H1 (cell line): ENCODE data around the gene LIMA1.

Experiments used
- ATF2 ChIP-seq: IDR thresholded peaks from 2 replicates; pipeline ENCODE4 v1.6.1; 2012; ENCODE audit warnings: low read length, inconsistent platforms
- ATF3 ChIP-seq: IDR thresholded peaks from 2 replicates; pipeline ENCODE4 v1.6.1; 2011; ENCODE audit warnings: low read depth, mild to moderate bottlenecking, low read length; ENCODE audit not compliant: insufficient read depth
- CBX8 ChIP-seq: fragments of 300-800, 300-1000 bp; sonication (generic); IDR thresholded peaks from 2 replicates; pipeline ENCODE4 v1.7.1; 2016; ENCODE audit warnings: low read depth, low read length, borderline replicate concordance
- CTCF ChIP-seq, 3 experiments: IDR thresholded peaks; 1 replicate in 2 of 3; 2 replicates in 1 of 3; pipeline versions ENCODE4 v1.5.1 to v1.6.1; 2011; ENCODE audit warnings: low read length in 3 of 3, mild to moderate bottlenecking in 3 of 3, inconsistent platforms in 2 of 3, low read depth in 1 of 3, moderate library complexity in 1 of 3; ENCODE audit not compliant: insufficient read depth in 1 of 3; ENCODE audit errors: control extremely low read depth in 1 of 3
- EZH2 ChIP-seq: fragments of 200-600 bp; sonication (generic); IDR thresholded peaks from 2 replicates; pipeline ENCODE4 v1.7.1; 2012; ENCODE audit warnings: low read depth, mild to moderate bottlenecking, moderate library complexity, low read length, inconsistent platforms; ENCODE audit not compliant: severe bottlenecking
- GABPA ChIP-seq: IDR thresholded peaks from 2 replicates; pipeline ENCODE4 v1.6.1; 2011; ENCODE audit warnings: mild to moderate bottlenecking, low read length, moderate library complexity, borderline replicate concordance; ENCODE audit not compliant: insufficient read depth
- POLR2AphosphoS5 ChIP-seq: IDR thresholded peaks from 2 replicates; pipeline ENCODE4 v1.6.1; 2011; ENCODE audit warnings: low read depth, low read length
- RXRA ChIP-seq: IDR thresholded peaks from 2 replicates; pipeline ENCODE4 v1.6.1; 2011; ENCODE audit warnings: low read depth, mild to moderate bottlenecking, low read length, moderate library complexity; ENCODE audit not compliant: insufficient read depth
- SIN3A ChIP-seq, 2 experiments: IDR thresholded peaks in 1 of 2; conservative IDR thresholded peaks in 1 of 2; 2 replicates each; pipeline ENCODE4 v1.6.1; 2011 to 2012; ENCODE audit warnings: low read length in 2 of 2, improper control_type of control experiment in 1 of 2, low read depth in 1 of 2, mild to moderate bottlenecking in 1 of 2

GRCh38 chr12:50167049-50167828, 116.1 kb downstream of the LIMA1 start, which contains the start of gene CERS5:
- TF ChIP-seq CTCF (IDR thresholded peaks at IDR 0.05; ENCODE audit: control extremely low read depth in 1 of 3, insufficient read depth in 1 of 3, low read depth in 1 of 3, low read length in 3 of 3) (no peak; a peak in 1 of 4 replicates), SIN3A (conservative IDR thresholded peaks at IDR 0.05 in 1 of 2, IDR thresholded peaks at IDR 0.05 in 1 of 2; ENCODE audit: low read depth in 1 of 2, low read length in 2 of 2) (peak in 1 of 2 experiments; percentile 45; a peak in 2 of 4 replicates), ATF2 (no peak; the same call in 1 of the 2 replicates), ATF3 (no peak), CBX8 (no peak), EZH2 (no peak), POLR2AphosphoS5 (peak; percentile 85), GABPA (no peak), RXRA (no peak)
